Bronchial epithelial cell (primary cell): Measurements from ENCODE around the gene SLC1A3. TPM values are rescaled to one million over a fixed set of nuclear protein-coding genes. Genes with fewer than 3 reads are reported as not detected.
A peak's percentile ranks its signal among the peaks of the same experiment; 100 is the strongest.

ENCODE experiments used
- DNase-seq: peaks from one replicate; pipeline ENCODE4 v3.0.0-alpha.2; 2010; ENCODE audit warnings: low read depth
- FAIRE-seq: peaks from 2 replicates; lab custom pipeline; 2011; peaks lifted over from hg19 to GRCh38; lab: Jason Lieb, UNC
- H3K27me3 ChIP-seq: 2 replicates; pipeline ENCODE4 v1.5.1; 2011; ENCODE audit warnings: low read length; ENCODE audit not compliant: control insufficient read depth, insufficient read depth
- H3K36me3 ChIP-seq: 2 replicates; pipeline ENCODE4 v1.5.1; 2011; ENCODE audit warnings: low read length; ENCODE audit not compliant: control insufficient read depth, insufficient read depth
- H3K4me3 ChIP-seq: 2 replicates; pipeline ENCODE4 v1.5.1; 2011; ENCODE audit warnings: mild to moderate bottlenecking, low read depth, low read length, control low read depth
- CTCF ChIP-seq: IDR thresholded peaks from 2 replicates; pipeline ENCODE4 v1.5.1; 2011; ENCODE audit warnings: mild to moderate bottlenecking, moderate library complexity, low read length, control low read depth, inconsistent platforms; ENCODE audit not compliant: insufficient read depth, severe bottlenecking
- total RNA-seq: library from RNA; depleted of rRNA; stranded (reverse); fragments of >200 nt; gene quantifications from 2 replicates; pipeline ENCODE4 v1.2.1, GENCODE V29; 2014

SLC1A3 gene
- total RNA-seq, 1 donor from 2014 or later, result 3.4 TPM

DNA sequence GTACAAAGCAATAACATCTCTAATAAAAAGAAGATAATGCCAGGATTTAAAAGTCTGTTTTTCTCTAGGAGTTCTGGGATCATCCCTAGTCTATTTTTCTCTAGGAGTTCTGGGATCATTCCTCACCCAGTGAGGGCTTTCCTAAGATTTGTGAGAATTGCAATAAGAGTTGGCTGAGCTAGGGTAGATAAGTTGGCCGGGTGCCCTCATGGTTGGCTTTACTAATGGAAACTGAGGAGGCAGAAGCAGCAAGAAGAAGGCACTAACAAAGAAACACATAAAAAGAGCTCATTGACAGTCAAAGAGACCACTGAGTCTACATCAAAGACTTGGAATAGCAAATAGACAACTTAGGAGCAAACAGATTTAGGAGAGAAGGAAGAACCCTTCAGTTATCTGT is 4.2 kb downstream of the SLC1A3 start:
- FAIRE-seq (no peak), DNase-seq (no peak)
- Histone ChIP-seq H3K27me3 (no peaks in the 10 kb centered on the region), H3K36me3 (no peaks in the 10 kb centered on the region), H3K4me3 (no peak overlapping the region)
- no peak for TF ChIP-seq CTCF

DNA sequence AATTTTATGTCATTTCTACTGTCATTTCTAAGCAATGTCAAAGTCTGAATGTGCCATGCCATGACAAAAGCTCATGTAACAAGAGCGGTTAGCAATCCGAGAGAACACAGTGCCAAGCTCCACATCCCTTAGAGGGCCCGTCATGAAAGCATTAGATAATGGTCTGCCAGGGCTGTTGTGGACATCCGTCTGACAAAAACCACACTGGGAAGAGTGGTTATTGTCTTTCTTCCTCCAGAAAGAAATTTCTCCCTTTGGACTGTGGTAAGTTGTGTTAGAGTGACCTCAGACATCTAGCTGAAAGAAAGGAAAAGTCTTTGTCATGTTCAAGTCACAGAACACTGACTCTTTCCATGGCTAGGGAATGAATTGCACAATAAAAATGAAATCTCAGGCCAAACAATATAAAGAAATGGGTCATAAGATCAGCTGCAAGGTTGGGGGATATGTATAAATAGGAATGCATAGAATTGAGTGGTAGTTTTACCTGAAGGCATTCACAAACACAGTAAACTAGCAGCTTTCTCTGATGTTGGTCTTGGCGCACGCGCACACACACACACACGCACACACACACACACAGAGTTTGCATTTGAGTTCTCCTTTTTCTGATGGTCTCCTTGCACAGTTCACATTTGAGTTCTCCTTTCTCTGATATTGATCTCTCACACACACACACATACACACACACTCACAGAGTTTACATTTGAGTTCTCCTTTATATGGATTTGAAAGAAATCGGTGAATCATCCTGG is 5.3 kb downstream of the SLC1A3 start:
- Histone ChIP-seq H3K27me3 (no peaks in the 10 kb centered on the region), H3K4me3 (no peak overlapping the region), H3K36me3 (no peaks in the 10 kb centered on the region)
- FAIRE-seq (no peak), DNase-seq (no peak)
- no peak for TF ChIP-seq CTCF

GRCh38 chr5:36613241-36613640 is 6.8 kb downstream of the SLC1A3 start:
- no peaks in the 10 kb centered on the region for H3K36me3 ChIP-seq
- TF ChIP-seq CTCF, result no peak
- peak; percentile 36 for FAIRE-seq

GRCh38 chr5:36613771-36614656 is 7.6 kb downstream of the SLC1A3 start:
- H3K4me3 ChIP-seq, result no peak overlapping the region
- no peak for DNase-seq
- TF ChIP-seq CTCF, result no peak
- no peaks in the 10 kb centered on the region for H3K36me3 ChIP-seq
- no peaks in the 10 kb centered on the region for H3K27me3 ChIP-seq
- FAIRE-seq, result no peak

More at GRCh38 chr5:36613241-36613640, 6.8 kb downstream of the SLC1A3 start:
- no peak overlapping the region for H3K4me3 ChIP-seq
- no peak for DNase-seq
- no peaks in the 10 kb centered on the region for H3K27me3 ChIP-seq

DNA sequence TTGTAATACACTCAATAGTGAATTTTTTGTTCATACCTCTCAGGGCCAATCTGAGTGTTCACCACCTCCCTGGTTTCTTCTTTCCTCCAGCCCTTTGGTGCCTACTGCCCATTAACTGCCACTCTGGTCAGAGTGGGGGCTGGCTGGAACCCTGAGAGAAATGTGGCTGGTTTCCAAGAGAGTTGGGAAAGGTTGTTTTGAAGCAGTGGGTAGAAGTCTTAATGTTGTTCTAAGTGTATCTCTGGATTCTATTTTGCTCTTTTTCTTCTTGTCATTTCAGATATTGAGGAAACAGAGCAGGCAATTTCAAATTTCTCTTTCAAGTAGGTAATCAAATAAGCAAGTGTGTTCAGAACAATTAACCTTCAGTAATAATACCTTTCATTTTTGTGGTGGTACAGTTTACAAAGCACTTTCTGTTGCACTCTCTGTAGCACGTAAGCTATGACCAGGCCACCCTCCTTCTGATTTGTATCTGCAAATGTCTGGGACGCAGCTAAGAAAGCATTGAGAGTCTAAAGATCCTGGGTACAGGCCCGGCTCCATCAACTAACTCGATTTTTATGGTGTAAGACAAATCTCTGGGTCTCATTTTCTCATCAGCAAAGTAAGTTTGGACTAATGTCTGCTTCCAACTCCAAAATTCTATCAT is 8.4 kb downstream of the SLC1A3 start:
- DNase-seq (no peak), FAIRE-seq (no peak)
- H3K27me3 ChIP-seq, result no peaks in the 10 kb centered on the region
- no peak for TF ChIP-seq CTCF
- H3K36me3 ChIP-seq, result no peaks in the 10 kb centered on the region
- no peak overlapping the region for H3K4me3 ChIP-seq
